Measurements from ENCODE around the gene SDE2. TPM values are rescaled to one million over a fixed set of nuclear protein-coding genes. Genes with fewer than 3 reads are reported as not detected.

Gene SDE2
- total RNA-seq, 4 donors from 2014 or later = 26.2 to 32.7 (median 30.9) TPM

DNA sequence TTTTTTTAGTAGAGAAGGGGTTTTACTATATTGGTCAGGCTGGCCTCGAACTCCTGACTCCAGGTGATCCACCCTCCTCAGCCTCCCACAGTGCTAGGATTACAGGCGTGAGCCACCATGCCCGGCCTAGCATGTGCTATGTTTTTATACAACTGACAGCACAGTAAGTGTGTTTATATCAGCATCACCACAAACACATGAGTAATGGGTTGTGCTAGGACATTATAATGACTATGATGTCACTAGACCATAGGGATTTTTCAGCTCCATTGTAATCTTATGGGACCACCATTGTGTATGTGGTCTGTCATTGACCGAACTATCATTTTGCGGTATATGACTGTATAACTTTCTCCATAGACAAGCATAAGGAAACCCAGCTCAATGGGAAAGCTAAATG lies 64.4 kb downstream of the SDE2 start:
- H3K4me3 ChIP-seq (ENCODE audit: low read depth, poor library complexity, severe bottlenecking) = no peak overlapping the region
- DNase-seq (ENCODE audit: low spot score in 2 of 2) = no peak
- intact Hi-C loops (cut with DNase I; ENCODE audit: low total_unique reads) = no loop called here
- no peak for TF ChIP-seq POLR2A (IDR thresholded peaks at IDR 0.05)
- TF ChIP-seq, protein P1, sequence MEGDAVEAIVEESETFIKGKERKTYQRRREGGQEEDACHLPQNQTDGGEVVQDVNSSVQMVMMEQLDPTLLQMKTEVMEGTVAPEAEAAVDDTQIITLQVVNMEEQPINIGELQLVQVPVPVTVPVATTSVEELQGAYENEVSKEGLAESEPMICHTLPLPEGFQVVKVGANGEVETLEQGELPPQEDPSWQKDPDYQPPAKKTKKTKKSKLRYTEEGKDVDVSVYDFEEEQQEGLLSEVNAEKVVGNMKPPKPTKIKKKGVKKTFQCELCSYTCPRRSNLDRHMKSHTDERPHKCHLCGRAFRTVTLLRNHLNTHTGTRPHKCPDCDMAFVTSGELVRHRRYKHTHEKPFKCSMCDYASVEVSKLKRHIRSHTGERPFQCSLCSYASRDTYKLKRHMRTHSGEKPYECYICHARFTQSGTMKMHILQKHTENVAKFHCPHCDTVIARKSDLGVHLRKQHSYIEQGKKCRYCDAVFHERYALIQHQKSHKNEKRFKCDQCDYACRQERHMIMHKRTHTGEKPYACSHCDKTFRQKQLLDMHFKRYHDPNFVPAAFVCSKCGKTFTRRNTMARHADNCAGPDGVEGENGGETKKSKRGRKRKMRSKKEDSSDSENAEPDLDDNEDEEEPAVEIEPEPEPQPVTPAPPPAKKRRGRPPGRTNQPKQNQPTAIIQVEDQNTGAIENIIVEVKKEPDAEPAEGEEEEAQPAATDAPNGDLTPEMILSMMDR (IDR thresholded peaks at IDR 0.05) = no peak
- WGBS, 2 donors = 94 to 95% methylated on average over 5 of the region's 5 CpGs

- no peak for TF ChIP-seq POLR2A (IDR thresholded peaks at IDR 0.05)
- TF ChIP-seq, protein P1 (IDR thresholded peaks at IDR 0.05) = no peak
- intact Hi-C loops (cut with DNase I; ENCODE audit: low total_unique reads) = no loop called here
- no peak overlapping the region for H3K4me3 ChIP-seq (ENCODE audit: low read depth, poor library complexity, severe bottlenecking)
- DNase-seq (ENCODE audit: low spot score in 2 of 2) = no peak
- 91 to 93% methylated on average over 2 of the region's 2 CpGs for WGBS, 2 donors
These were observed 66.1 kb downstream of the SDE2 start for GRCh38 chr1:225933072-225933471.

Other genes starting within 250 kb of the SDE2 start
- gene SRP9, start 221.5 kb downstream of the SDE2 start, total RNA-seq = 100 to 1,000 TPM; 117 to 191 (median 154) TPM
- gene EPHX1, start 189.2 kb downstream of the SDE2 start, total RNA-seq = 10 to 100 TPM; 42.9 to 62.7 (median 56.8) TPM
- gene TMEM63A, start 117.0 kb downstream of the SDE2 start, total RNA-seq = 10 to 100 TPM; 29.1 to 49.1 (median 42.9) TPM
- 1 to 10 TPM in 1 of 4 donors, under 1 TPM in 2, not detected in 1; 0.19 to 1.2 (median 0.39) TPM for gene LEFTY1, start 110.2 kb downstream of the SDE2 start, total RNA-seq
- 10 to 100 TPM; 35.4 to 43.1 (median 37.9) TPM for gene PYCR2, start 75.1 kb downstream of the SDE2 start, total RNA-seq
- under 1 TPM in 2 of 4 donors, not detected in 2; 0.16 to 0.86 TPM for gene LEFTY2, start 58.1 kb downstream of the SDE2 start, total RNA-seq
- 100 to 1,000 TPM; 304 to 569 (median 410) TPM for gene H3-3A, start 63.4 kb upstream of the SDE2 start, total RNA-seq
- gene ACBD3, start 187.4 kb upstream of the SDE2 start, total RNA-seq = 10 to 100 TPM; 39.7 to 57.6 (median 49.9) TPM
- gene MIXL1, start 224.3 kb upstream of the SDE2 start, total RNA-seq = not detected